Measurements from ENCODE around the gene SRGAP2C. TPM values are rescaled to one million over a fixed set of nuclear protein-coding genes. Genes with fewer than 3 reads are reported as not detected.
"Not testable (repeated sequence)": the region's sequence is repeated elsewhere in the genome, so short reads cannot be mapped to it uniquely, and the experiment has no call there.

The SRGAP2C gene
- total RNA-seq, 2 donors from 2014 or later: 8.4 to 10.2 TPM

DNA sequence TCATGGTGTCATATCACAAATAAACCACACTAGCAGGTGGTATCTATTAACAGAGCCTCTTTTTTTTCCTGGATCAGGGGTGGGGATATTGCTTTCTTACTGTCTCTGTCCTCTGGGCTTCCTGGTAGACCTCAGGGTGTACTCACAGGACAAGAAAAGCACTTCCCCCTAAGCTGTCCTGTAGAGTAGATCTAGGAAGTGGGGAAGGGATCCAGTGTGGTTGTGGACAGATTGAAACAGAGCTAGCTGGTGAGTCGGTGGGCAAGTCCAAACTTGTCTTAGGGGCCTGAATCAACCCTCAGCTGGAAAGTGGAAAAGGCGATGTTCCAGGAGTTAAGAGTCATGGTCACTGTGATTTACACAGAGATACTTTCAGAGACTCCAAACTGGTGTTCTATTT, 96.7 kb downstream of the SRGAP2C start:
- H3K4me3 ChIP-seq; H3K4me1 ChIP-seq; DNase-seq; H3K27ac ChIP-seq; H3K36me3 ChIP-seq; intact Hi-C loops (cut with DNase I); H3K9me3 ChIP-seq; H3K9ac ChIP-seq (ENCODE audit: low read depth in 2 of 2, low read length in 2 of 2); H3K27me3 ChIP-seq: not testable (repeated sequence)

- DNase-seq; H3K4me1 ChIP-seq; H3K9ac ChIP-seq (ENCODE audit: low read depth in 2 of 2, low read length in 2 of 2); H3K4me3 ChIP-seq; intact Hi-C loops (cut with DNase I); H3K27me3 ChIP-seq; H3K27ac ChIP-seq; H3K9me3 ChIP-seq; H3K36me3 ChIP-seq: not testable (repeated sequence)
Measured at GRCh38 chr1:121283587-121284180, 98.9 kb downstream of the SRGAP2C start.

- H3K27ac ChIP-seq; H3K27me3 ChIP-seq; H3K4me1 ChIP-seq; H3K4me3 ChIP-seq; H3K9me3 ChIP-seq; DNase-seq; H3K9ac ChIP-seq (ENCODE audit: low read depth in 2 of 2, low read length in 2 of 2); H3K36me3 ChIP-seq; intact Hi-C loops (cut with DNase I): not testable (repeated sequence)
Measured at GRCh38 chr1:121292590-121292989, 107.8 kb downstream of the SRGAP2C start.

DNA sequence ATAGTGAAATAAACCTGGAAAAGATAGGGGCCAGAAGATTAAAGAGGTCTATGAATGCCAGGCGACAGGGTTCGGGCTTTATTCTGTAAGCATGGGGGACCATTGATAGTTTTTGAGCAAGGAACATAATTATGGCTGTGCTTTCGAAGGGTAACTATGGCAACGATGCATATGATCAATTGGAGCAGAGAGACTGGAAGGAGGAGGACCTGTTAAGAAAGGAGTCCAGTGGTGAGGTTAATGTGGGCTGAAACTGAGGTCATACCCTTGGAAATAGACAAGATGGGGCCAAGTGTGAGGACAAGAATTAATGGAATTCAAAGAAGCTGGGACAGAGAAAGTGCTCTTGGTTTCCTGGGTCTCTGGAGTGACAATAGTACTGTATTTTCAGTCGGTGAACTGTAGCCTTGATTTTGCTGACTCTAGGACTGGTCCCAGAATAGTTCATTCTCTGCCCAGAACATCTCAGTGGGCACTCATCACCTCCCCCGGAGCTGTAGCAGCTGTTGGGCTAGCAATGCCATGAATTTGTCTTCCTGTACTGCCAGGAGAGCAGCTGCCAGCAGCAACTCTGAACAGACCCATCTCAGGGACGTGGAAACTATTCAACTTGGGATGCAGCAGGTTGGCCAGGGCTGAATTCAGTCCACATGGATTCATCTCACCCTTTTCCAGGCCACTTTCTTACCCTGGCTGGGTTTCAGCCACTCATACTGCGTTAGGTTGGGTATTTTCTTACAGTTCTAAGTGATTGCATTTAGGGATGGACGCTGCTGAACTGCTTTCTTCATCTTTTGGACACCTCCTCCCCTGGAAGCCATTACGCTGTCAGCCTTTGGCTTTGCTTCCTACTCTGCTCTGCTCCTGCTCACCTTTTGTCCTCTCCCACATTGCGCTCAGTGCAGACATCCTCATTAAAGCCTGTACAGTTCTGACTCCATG, 108.8 kb downstream of the SRGAP2C start:
- H3K9me3 ChIP-seq; H3K9ac ChIP-seq (ENCODE audit: low read depth in 2 of 2, low read length in 2 of 2); H3K4me3 ChIP-seq; H3K27ac ChIP-seq; H3K36me3 ChIP-seq; H3K4me1 ChIP-seq; H3K27me3 ChIP-seq; intact Hi-C loops (cut with DNase I); DNase-seq: not testable (repeated sequence)

DNA sequence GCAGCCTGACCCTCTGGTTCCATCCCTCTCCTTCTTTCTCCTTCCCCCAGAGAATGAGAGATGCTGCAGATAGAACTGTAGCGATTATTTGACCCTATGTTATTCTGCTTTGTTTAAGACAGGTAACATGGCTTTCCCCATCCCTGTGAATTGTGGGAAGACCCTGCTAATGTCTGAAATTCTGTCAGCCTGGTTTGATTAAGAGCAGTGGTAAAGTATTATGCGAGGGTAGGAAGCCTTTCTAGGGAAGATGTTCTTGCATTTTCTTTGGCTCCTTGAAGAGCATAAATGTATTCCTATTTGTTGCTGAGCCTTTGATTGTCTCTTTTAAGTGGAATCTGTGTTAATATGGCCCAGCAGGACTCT, 109.4 kb downstream of the SRGAP2C start:
- intact Hi-C loops (cut with DNase I); H3K4me1 ChIP-seq; H3K4me3 ChIP-seq; H3K9ac ChIP-seq (ENCODE audit: low read depth in 2 of 2, low read length in 2 of 2); H3K36me3 ChIP-seq; DNase-seq; H3K27me3 ChIP-seq; H3K27ac ChIP-seq; H3K9me3 ChIP-seq: not testable (repeated sequence)

- H3K27ac ChIP-seq; intact Hi-C loops (cut with DNase I); DNase-seq; H3K4me3 ChIP-seq; H3K4me1 ChIP-seq; H3K9me3 ChIP-seq; H3K27me3 ChIP-seq; H3K9ac ChIP-seq (ENCODE audit: low read depth in 2 of 2, low read length in 2 of 2); H3K36me3 ChIP-seq: not testable (repeated sequence)
Measured at GRCh38 chr1:121296563-121296962, 111.8 kb downstream of the SRGAP2C start.

- H3K4me1 ChIP-seq; intact Hi-C loops (cut with DNase I); H3K9ac ChIP-seq (ENCODE audit: low read depth in 2 of 2, low read length in 2 of 2); H3K9me3 ChIP-seq; H3K4me3 ChIP-seq; H3K27ac ChIP-seq; DNase-seq; H3K27me3 ChIP-seq; H3K36me3 ChIP-seq: not testable (repeated sequence)
Measured at GRCh38 chr1:121298529-121298928, 113.8 kb downstream of the SRGAP2C start.

DNA sequence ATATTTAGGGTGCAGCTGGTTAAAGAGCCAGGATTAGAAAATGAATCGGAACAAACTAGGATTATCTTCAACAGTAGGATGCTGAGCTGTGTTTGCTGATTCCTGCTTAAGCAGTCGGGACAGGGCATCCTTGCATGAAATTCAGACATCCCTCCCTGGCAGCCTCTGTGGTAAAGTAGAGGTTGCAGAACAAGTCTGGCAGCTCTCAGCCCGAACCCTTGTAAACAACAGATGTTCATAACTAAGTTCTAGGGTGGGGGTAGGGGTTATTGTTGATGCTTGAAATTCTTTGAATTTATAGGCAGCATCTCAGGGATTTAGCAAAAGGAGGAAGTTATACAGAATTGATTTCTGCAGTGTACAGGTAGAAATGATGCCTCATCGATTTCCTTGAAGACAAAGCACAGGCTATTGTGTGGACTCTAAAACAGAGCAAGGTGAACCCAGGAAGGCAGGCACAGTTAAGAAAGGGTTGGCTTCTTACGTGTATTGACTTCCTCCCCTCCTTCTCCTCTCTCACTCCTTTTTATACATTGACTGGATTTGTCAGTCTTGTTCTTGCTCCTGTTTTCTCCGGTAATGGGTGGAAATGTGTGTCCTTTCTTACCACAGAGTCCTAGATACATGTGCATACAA, 114.9 kb downstream of the SRGAP2C start:
- H3K4me1 ChIP-seq; H3K9ac ChIP-seq (ENCODE audit: low read depth in 2 of 2, low read length in 2 of 2); H3K4me3 ChIP-seq; DNase-seq; intact Hi-C loops (cut with DNase I); H3K27me3 ChIP-seq; H3K27ac ChIP-seq; H3K36me3 ChIP-seq; H3K9me3 ChIP-seq: not testable (repeated sequence)

- not testable (repeated sequence) for DNase-seq
Measured at GRCh38 chr1:121301876-121302275, 117.1 kb downstream of the SRGAP2C start.

GRCh38 chr1:121307759-121308158, 123.0 kb downstream of the SRGAP2C start:
- H3K9ac ChIP-seq (ENCODE audit: low read depth in 2 of 2, low read length in 2 of 2); DNase-seq; H3K9me3 ChIP-seq; H3K36me3 ChIP-seq; H3K4me1 ChIP-seq; H3K27ac ChIP-seq; H3K4me3 ChIP-seq; H3K27me3 ChIP-seq; intact Hi-C loops (cut with DNase I): not testable (repeated sequence)

More at GRCh38 chr1:121301876-121302275, 117.1 kb downstream of the SRGAP2C start:
- H3K4me1 ChIP-seq; H3K9ac ChIP-seq (ENCODE audit: low read depth in 2 of 2, low read length in 2 of 2); H3K27ac ChIP-seq; H3K9me3 ChIP-seq; H3K4me3 ChIP-seq; intact Hi-C loops (cut with DNase I); H3K27me3 ChIP-seq; H3K36me3 ChIP-seq: not testable (repeated sequence)

- H3K4me1 ChIP-seq; H3K9me3 ChIP-seq; intact Hi-C loops (cut with DNase I); H3K4me3 ChIP-seq; DNase-seq; H3K9ac ChIP-seq (ENCODE audit: low read depth in 2 of 2, low read length in 2 of 2); H3K36me3 ChIP-seq; H3K27me3 ChIP-seq; H3K27ac ChIP-seq: not testable (repeated sequence)
Measured at GRCh38 chr1:121315509-121315908, 130.7 kb downstream of the SRGAP2C start.

DNA sequence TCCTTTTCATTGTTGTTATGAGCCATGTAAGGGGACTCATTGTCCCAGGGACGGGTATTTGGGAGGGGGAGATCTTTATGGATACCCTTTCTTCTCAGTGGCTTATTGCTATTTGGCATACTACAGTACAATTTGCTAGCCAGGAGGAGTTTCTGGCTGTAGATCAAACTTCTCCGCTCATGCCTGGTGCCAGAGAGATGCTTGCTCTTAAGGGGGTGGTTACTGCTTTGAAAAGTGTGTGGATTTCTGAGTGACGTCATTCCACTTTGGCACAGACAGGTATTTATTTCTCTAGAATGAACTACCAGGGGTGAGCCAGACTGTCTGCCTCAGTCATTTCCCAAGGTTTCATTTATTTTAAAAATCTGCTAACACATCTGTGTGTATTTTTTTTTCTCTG, 131.3 kb downstream of the SRGAP2C start:
- DNase-seq; H3K4me1 ChIP-seq; intact Hi-C loops (cut with DNase I); H3K27me3 ChIP-seq; H3K9me3 ChIP-seq; H3K36me3 ChIP-seq; H3K27ac ChIP-seq; H3K9ac ChIP-seq (ENCODE audit: low read depth in 2 of 2, low read length in 2 of 2); H3K4me3 ChIP-seq: not testable (repeated sequence)
